Psoas muscle (tissue), 8 donors: ENCODE results near the gene HDGF. TPM values are rescaled to one million over a fixed set of nuclear protein-coding genes. Genes with fewer than 3 reads are reported as not detected.

ENCODE experiments used
- ATAC-seq, 4 donors: fragments of 200-7000 bp; cut with Tn5 transposase; one replicate each; pipeline ENCODE4 v1.9.1; 2020; ENCODE audit warnings: moderate library complexity in 3 of 4, mild to moderate bottlenecking in 2 of 4
- DNase-seq, 2 donors: peaks; one replicate each; pipeline ENCODE4 v3.0.0-alpha.2; 2020
- H3K27ac ChIP-seq: fragments of 200-600 bp; one replicate; pipeline ENCODE4 v1.8.0; 2022
- H3K27me3 ChIP-seq, 3 donors: fragments of 200-600 bp in 1 of 3; one replicate each; pipeline versions ENCODE4 v1.6.1 to v1.8.0; 2013 to 2022; ENCODE audit warnings: low read length in 2 of 3, mild to moderate bottlenecking in 2 of 3, moderate library complexity in 1 of 3; ENCODE audit not compliant: insufficient read depth in 3 of 3
- H3K36me3 ChIP-seq, 2 donors: fragments of 200-600 bp in 1 of 2; one replicate each; pipeline versions ENCODE4 v1.6.1 to v1.8.0; 2013 to 2022; ENCODE audit warnings: low read depth in 1 of 2, mild to moderate bottlenecking in 1 of 2, moderate library complexity in 1 of 2; ENCODE audit not compliant: insufficient read depth in 1 of 2
- H3K4me1 ChIP-seq: fragments of 200-600 bp; one replicate; pipeline ENCODE4 v1.8.0; 2022
- H3K4me3 ChIP-seq: fragments of 200-600 bp; one replicate; pipeline ENCODE4 v1.8.0; 2022; ENCODE audit warnings: mild to moderate bottlenecking
- H3K9me3 ChIP-seq: fragments of 200-600 bp; one replicate; pipeline ENCODE4 v1.8.0; 2022
- WGBS, 3 donors: extraction: QIAGEN DNeasy Blood & Tissue Kit; methylation state at CpG; one replicate each; pipeline versions ENCODE4 v1.1.6 to v1.1.7; 2013; 5-methylcytosine and 5-hydroxymethylcytosine counted together
- intact Hi-C, 2 donors: fragments of 100-400 bp; cut with DNase I; formaldehyde crosslinking; loops; one replicate each; pipeline versions ENCODE4 v1.11.0 to v1.14.2; 2022
- polyA plus RNA-seq, 3 donors: library from polyadenylated mRNA; stranded (reverse); fragments of 200-250 nt; gene quantifications; one replicate each; pipeline ENCODE4 v1.2.3, GENCODE V29; 2013
- total RNA-seq, 4 donors: library from RNA; stranded (reverse); fragmentation: NEBNext Ultra II Directional in 2 of 4; extraction: Animal tissue kit (Norgen Biotek cat#: 25700) in 2 of 4; gene quantifications; one replicate each; pipeline versions ENCODE4 v1.2.1 to v1.2.4, GENCODE V29; 2021 to 2023
- TF ChIP-seq, protein P1 (sequence below): fragments of 200-600 bp; IDR thresholded peaks from one replicate; pipeline ENCODE4 v1.8.0; 2022; ENCODE audit warnings: antibody characterized with exemption
- donor health status: healthy with polysubstance abuse.
- donor health status: DM: no; HTN: no; CAD: no; lungs with moderate emphysema.
- donor health status: Bipolar disorder and iron deficiency.
- donor health status: healthy.
- donor health status: DM: yes; HTN: yes; CAD: no.
- donor health status: DM: no; HTN: no; CAD: no.
- donor health status: DM: no; HTN: no; CAD: no.
- donor health status: DM: yes; HTN: yes; CAD: no.

The HDGF gene
- total and polyA plus RNA-seq, 7 donors, result 161 to 367 (median 198) TPM

DNA sequence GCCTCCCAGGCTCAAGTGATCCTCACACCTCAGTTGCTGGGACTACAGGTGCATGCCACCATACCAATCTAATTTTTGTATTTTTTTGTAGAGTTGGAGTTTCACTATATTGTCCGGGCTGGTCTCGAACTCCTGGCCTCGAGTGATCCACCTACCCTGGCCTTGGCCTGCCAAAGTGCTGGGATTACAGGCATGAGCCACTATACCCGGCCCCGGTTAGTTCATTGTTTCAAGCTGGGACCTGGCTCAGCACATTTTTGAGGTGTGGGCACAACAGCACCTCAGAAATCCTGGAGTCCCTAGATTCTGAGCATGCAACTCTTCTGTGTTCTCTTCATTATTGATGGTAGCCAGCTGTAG, 43.9 kb upstream of the HDGF start:
- no peak overlapping the region for H3K4me3 ChIP-seq
- intact Hi-C loops, result no loop called here
- DNase-seq (no peak), ATAC-seq (no peak)
- 93 to 95% (median 93%) methylated on average over 5 of the region's 5 CpGs for WGBS, 3 donors
- peaks cover 3% of the 10 kb centered on the region for H3K4me1 ChIP-seq
- H3K9me3 ChIP-seq, result no peaks in the 10 kb centered on the region
- H3K27me3 ChIP-seq, result no peaks in the 10 kb centered on the region
- no peak overlapping the region for H3K27ac ChIP-seq
- H3K36me3 ChIP-seq, result peaks cover 22 to 100% of the 10 kb centered on the region in 2 donors
- TF ChIP-seq, protein P1, sequence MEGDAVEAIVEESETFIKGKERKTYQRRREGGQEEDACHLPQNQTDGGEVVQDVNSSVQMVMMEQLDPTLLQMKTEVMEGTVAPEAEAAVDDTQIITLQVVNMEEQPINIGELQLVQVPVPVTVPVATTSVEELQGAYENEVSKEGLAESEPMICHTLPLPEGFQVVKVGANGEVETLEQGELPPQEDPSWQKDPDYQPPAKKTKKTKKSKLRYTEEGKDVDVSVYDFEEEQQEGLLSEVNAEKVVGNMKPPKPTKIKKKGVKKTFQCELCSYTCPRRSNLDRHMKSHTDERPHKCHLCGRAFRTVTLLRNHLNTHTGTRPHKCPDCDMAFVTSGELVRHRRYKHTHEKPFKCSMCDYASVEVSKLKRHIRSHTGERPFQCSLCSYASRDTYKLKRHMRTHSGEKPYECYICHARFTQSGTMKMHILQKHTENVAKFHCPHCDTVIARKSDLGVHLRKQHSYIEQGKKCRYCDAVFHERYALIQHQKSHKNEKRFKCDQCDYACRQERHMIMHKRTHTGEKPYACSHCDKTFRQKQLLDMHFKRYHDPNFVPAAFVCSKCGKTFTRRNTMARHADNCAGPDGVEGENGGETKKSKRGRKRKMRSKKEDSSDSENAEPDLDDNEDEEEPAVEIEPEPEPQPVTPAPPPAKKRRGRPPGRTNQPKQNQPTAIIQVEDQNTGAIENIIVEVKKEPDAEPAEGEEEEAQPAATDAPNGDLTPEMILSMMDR, result no peak

DNA sequence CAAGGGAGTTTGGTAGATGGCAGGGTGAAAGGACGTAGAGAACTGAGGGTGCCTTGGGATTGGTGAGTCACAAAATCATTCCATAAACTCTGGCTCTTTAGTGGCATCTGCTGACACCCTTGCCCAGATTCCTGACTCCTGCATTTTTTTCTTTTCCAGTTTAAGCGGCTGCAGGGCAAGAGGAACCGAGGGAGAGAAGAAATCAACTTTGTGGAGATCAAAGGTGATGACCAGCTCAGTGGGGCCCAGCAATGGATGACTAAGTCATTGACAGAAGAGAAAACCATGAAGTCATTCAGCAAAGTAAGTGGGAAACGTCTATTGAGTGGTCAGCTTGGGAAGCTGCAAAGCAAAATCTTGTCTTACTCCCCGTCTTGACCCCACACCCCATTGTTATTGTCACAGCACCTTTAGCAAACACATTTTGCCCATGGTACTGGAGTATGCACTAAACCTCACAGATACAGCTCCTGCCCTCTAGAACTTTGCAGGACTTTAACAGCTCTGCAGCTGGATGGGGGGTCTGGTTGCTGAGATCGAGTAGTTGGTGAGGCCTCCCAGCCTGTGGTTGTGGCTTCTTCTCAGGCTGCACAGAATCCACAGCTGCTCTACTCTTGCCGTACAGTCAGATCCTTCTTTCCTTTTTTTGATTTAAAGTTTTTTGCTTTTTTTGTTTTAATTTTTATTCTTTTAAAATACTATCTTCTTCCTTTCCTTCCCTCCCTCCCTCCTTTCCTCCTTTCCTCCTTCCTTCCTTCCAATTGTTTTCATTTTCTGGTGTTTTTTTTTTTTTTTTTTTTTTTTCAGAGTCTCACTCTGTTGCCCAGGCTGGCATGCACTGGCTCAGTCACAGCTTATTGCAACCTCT, 43.3 kb upstream of the HDGF start:
- Histone ChIP-seq H3K36me3 (peaks cover 20 to 99% of the 10 kb centered on the region in 2 donors), H3K4me1 (no peaks in the 10 kb centered on the region), H3K27ac (no peak overlapping the region), H3K27me3 (no peaks in the 10 kb centered on the region), H3K9me3 (no peaks in the 10 kb centered on the region), H3K4me3 (no peak overlapping the region)
- TF ChIP-seq, protein P1, result no peak
- ATAC-seq (no peak), DNase-seq (no peak)
- intact Hi-C loops, result no loop called here
- WGBS, 3 donors, result 76 to 82% (median 80%) methylated on average over 7 of the region's 7 CpGs

DNA sequence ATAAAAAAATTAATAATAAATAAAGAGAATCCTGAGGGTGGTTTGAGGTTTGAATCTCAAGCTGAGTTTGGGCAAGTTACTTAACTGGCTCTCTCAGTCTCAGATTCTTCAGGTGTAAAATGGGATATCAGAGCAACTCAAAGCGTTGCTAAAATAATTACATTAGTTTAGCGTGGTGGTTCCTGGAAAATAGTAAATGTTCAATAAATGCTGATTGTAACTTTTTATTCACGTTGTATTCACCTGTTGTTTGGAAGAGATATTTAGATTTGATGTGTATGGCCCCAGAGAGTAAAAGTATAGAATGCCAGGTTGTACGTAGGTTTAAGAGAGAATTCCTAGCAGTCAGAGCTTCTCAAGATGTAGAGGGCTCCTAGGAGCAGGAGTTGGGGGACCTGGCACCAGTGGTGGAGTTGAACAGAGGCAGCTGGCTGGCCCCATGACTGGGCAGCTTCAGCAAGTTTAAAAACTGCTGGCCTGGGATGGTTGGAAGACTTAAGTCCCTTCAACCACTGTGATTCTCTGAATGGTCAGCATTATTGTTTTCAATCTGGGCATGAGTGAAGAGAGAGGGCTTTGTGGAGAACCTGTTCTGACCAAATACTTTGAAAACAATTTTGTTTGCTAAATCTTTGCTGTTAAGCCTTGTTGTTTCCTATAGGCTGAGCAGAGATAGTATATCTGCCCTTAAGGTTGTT, 38.3 kb upstream of the HDGF start:
- DNase-seq (no peak), ATAC-seq (no peak)
- no peak overlapping the region for H3K27ac ChIP-seq
- no peak overlapping the region for H3K4me3 ChIP-seq
- no peaks in the 10 kb centered on the region for H3K9me3 ChIP-seq
- peaks cover 14 to 96% of the 10 kb centered on the region in 2 donors for H3K36me3 ChIP-seq
- intact Hi-C loops, result no loop called here
- TF ChIP-seq, protein P1, result no peak
- no peaks in the 10 kb centered on the region for H3K4me1 ChIP-seq
- 84 to 90% (median 87%) methylated on average over 4 of the region's 4 CpGs for WGBS, 3 donors
- no peaks in the 10 kb centered on the region for H3K27me3 ChIP-seq

DNA sequence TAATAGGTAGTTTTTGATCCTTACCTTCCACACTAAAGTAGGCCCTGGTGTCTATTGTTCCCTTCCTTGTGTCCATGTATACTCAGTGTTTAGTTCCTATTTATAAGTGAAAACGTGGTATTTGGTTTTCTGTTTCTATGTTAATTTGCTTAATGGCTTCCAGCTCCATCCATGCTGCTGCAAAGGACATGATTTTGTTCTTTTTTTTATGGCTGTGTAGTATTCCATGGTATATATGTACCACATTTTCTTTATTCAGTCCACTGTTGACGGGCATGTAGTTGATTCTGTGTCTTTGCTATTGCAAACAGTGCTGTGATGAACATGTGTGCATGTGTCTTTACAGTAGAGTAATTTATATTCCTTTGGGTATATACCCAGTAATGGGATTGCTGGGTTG, 36.7 kb upstream of the HDGF start:
- ATAC-seq (no peak), DNase-seq (no peak)
- Histone ChIP-seq H3K4me3 (no peak overlapping the region), H3K4me1 (no peaks in the 10 kb centered on the region), H3K36me3 (peaks cover 10 to 96% of the 10 kb centered on the region in 2 donors), H3K27ac (no peak overlapping the region), H3K9me3 (no peaks in the 10 kb centered on the region), H3K27me3 (no peaks in the 10 kb centered on the region)
- TF ChIP-seq, protein P1, result no peak
- intact Hi-C loops, result no loop called here
- WGBS, 3 donors, result 92 to 97% (median 95%) methylated on average over 2 of the region's 2 CpGs
